ENCODE measurements around the gene LCN1. TPM values are rescaled to one million over a fixed set of nuclear protein-coding genes. Genes with fewer than 3 reads are reported as not detected.

Gene LCN1
- total RNA-seq, 2 donors from 2014 or later = not detected

- H3K36me3 ChIP-seq (replicated peaks in 1 of 2; ENCODE audit: insufficient read depth in 1 of 2, low read depth in 2 of 2) = no peaks in the 10 kb centered on the region
- WGBS, 2 donors = 54 to 61% methylated on average over 12 to 17 of the region's 17 CpGs
- intact Hi-C loops (cut with DNase I) = no loop called here
- TF ChIP-seq CTCF (IDR thresholded peaks at IDR 0.05) (no peak), POLR2A (IDR thresholded peaks at IDR 0.05) (no peak)
- H3K9me3 ChIP-seq = no peaks in the 10 kb centered on the region
- ATAC-seq = no peak
- no peak overlapping the region for H3K27ac ChIP-seq
- no peak overlapping the region for H3K4me3 ChIP-seq
- H3K27me3 ChIP-seq = no peaks in the 10 kb centered on the region
- no peak for DNase-seq
- no peaks in the 10 kb centered on the region for H3K4me1 ChIP-seq
Observed at GRCh38 chr9:135514342-135515082, 6.7 kb upstream of the LCN1 start.

GRCh38 chr9:135515083-135515951 is 5.9 kb upstream of the LCN1 start:
- intact Hi-C loops (cut with DNase I) = no loop called here
- no peaks in the 10 kb centered on the region for H3K4me1 ChIP-seq
- WGBS, 2 donors = 57 to 65% methylated on average over 4 to 31 of the region's 31 CpGs
- no peak overlapping the region for H3K4me3 ChIP-seq
- H3K27ac ChIP-seq = no peak overlapping the region
- no peaks in the 10 kb centered on the region for H3K27me3 ChIP-seq
- TF ChIP-seq POLR2A (IDR thresholded peaks at IDR 0.05) (no peak), CTCF (IDR thresholded peaks at IDR 0.05) (no peak)
- ATAC-seq (no peak), DNase-seq (peak in 1 of 4 donors; percentile 8)
- H3K36me3 ChIP-seq (replicated peaks in 1 of 2; ENCODE audit: insufficient read depth in 1 of 2, low read depth in 2 of 2) = no peaks in the 10 kb centered on the region
- H3K9me3 ChIP-seq = no peaks in the 10 kb centered on the region

GRCh38 chr9:135516132-135516860 is 4.9 kb upstream of the LCN1 start:
- no peak for ATAC-seq
- Histone ChIP-seq H3K27ac (no peak overlapping the region), H3K9me3 (no peaks in the 10 kb centered on the region), H3K4me1 (no peaks in the 10 kb centered on the region), H3K4me3 (no peak overlapping the region), H3K27me3 (no peaks in the 10 kb centered on the region), H3K36me3 (replicated peaks in 1 of 2; ENCODE audit: insufficient read depth in 1 of 2, low read depth in 2 of 2) (no peaks in the 10 kb centered on the region)
- no peak for TF ChIP-seq POLR2A (IDR thresholded peaks at IDR 0.05)
- no peak for TF ChIP-seq CTCF (IDR thresholded peaks at IDR 0.05)
- WGBS, 2 donors = 55 to 57% methylated on average over 18 to 25 of the region's 25 CpGs
- DNase-seq = no peak
- intact Hi-C loops (cut with DNase I) = no loop called here

- ATAC-seq = no peak
- intact Hi-C loops (cut with DNase I) = no loop called here
- no peak for TF ChIP-seq CTCF (IDR thresholded peaks at IDR 0.05)
- no peak for TF ChIP-seq POLR2A (IDR thresholded peaks at IDR 0.05)
- whole genome bisulfite sequencing, 2 donors = 74 to 82% methylated on average over 24 of the region's 24 CpGs
- H3K4me1 ChIP-seq = no peaks in the 10 kb centered on the region
- no peaks in the 10 kb centered on the region for H3K27me3 ChIP-seq
- no peak overlapping the region for H3K27ac ChIP-seq
- H3K36me3 ChIP-seq (replicated peaks in 1 of 2; ENCODE audit: insufficient read depth in 1 of 2, low read depth in 2 of 2) = no peaks in the 10 kb centered on the region
- DNase-seq = no peak
- H3K4me3 ChIP-seq = no peak overlapping the region
- H3K9me3 ChIP-seq = no peaks in the 10 kb centered on the region
Observed at GRCh38 chr9:135517407-135517822, 3.8 kb upstream of the LCN1 start.

All from body of pancreas (tissue), 4 donors.